SIG-M5 (cell line): ENCODE data around the gene GMPR2.

Experiments used
- DNase-seq: peaks from one replicate; lab custom pipeline; 2025; lab: John Stamatoyannopoulos, UW

Gene GMPR2

GRCh38 chr14:24268225-24268624 is 35.5 kb downstream of the GMPR2 start:
- DNase-seq, result no peak

DNA sequence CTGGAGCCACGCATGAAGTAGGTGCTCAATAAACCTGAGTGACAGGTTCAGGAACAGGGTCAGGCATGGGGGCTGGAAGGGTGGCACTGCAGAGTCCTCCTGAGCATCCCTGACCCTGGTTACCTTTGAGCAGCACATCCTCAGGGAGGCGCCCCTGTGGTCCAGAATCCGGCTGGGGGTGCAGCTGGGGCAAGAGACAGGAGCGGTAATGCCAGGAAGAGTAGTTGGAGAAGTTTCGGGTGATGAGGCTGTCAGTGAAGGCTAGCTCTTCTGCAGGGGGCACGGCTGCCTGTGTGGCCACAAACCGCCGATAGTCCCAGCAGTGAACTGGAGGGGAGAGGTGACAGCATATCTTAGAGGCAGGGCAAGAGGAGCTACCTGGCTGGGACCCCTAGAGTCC is 36.6 kb downstream of the GMPR2 start:
- DNase-seq, result no peak

DNA sequence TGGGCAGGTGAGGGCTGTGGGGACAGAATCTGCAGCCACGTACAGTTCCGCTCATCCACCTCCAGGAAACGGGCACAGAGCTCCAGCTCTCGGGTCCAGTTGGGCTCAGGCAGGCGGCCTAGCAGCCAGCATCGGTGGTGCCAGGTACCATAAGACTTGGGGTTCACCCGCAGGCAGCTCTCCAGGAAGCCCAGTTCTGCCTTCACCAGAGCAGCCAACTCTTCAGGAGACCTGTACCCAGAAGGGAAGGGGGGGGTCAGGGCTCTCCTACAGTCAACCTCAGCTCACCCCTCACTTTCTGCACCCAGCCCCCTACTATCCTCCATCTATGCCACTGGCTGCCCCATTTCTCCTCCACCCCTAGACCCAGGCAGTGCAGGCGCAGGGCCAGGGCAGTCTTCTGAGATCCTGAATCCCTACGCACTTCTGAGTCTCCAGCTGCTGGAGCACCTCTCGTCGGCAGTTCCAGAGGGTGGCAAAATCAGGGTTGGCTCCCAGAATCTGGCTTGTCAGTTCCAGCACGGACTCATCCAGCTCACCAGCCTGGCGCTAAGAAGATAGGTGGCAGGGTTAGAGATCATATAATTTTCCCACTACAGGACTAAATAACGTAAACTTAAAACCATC is 37.3 kb downstream of the GMPR2 start:
- no peak for DNase-seq

GRCh38 chr14:24270537-24271133 is 37.9 kb downstream of the GMPR2 start:
- DNase-seq, result no peak

DNA sequence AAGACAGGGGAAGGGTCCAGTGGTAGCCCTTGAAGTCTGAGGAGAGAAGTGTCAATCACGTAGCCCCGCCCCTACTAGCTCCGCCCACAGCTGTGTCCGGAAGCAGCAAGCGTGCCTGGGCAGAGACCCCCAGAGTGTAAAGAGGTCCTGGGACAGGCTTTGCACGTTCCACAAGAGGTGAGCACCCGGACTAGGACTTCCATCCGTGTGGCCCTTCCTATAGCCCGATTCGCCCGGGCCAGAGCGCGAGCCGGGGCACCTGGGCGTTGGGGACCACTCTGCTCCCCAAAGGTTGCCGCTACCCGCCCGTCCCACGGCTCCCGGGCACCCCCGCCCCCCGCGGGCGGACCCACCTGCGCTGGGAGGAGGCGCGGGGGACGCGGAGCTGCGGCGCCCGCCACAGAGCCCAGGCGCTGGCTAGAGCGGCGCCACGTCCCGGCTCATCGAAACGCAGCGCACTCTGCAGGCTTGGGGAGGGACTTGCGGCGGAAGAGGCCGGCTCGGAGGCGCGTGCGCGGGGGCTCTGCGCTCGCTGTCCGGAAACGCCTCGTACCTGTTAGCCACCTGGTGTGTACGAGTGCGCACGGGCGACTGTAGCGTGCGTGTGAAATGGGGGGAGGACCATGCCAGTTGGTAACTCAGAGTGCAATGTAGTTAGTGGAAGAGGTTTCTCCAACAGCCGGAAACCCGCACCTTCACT is 38.6 kb downstream of the GMPR2 start, which contains the start of gene RABGGTA:
RABGGTA (minus strand) TSS at position 464 of the 700 bp plus-strand sequence. CDS start 482 bp downstream, outside the sequence.
- DNase-seq, result no peak

- DNase-seq, result no peak
These were observed 39.1 kb downstream of the GMPR2 start for GRCh38 chr14:24271834-24272263.

DNA sequence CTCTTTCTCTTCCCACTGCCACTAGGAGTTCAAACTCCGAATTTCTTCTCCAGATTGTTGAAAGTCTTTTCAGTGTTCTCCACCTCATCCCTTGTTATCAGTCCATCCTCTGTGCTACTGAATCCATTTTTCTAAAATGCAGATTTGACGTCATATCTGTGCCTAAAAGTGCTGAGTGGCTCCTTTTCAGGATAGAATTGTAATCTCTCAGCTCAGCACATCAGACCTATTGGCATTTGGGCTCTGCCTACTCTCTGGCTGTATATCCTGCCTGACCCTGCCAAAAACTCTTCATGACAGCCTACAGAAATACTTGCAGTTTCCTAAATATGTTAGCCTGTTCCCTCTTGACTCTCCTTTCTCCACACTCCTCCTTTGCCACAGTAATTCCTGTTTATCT is 39.7 kb downstream of the GMPR2 start:
- DNase-seq, result no peak

DNA sequence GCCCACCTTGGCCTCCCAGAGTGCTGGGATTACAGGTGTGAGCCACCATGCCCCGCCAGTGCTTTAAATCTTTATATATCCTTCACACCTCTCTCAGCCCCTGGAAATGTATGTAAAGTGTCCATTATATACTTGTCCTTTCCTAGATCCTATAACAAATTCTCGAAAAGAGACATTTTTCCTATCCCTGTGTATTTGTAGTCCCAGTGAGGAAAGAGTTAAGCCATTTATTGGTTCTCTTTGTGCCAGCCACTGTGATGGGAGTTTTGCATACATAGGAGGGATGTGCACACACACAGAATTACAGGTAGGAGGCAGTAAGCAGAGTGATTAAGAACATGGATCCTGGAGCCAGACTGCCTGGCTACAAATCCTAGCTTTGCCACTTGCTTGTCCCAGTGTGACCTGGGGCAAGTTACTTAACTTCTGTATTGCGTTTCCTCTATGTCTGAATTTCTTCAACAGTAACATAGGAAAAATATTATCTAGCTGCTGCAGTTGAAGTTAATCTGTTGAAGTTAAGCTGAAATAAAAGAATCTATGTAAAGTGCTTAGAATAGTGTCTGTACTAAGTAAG is 40.8 kb downstream of the GMPR2 start:
- DNase-seq, result no peak

GRCh38 chr14:24274101-24274543 is 41.4 kb downstream of the GMPR2 start:
- DNase-seq, result peak; percentile 73

- DNase-seq, result no peak
These were observed 44.3 kb downstream of the GMPR2 start for GRCh38 chr14:24277071-24277470.

- peak; percentile 28 for DNase-seq
These were observed 45.0 kb downstream of the GMPR2 start for GRCh38 chr14:24277606-24278321.

DNA sequence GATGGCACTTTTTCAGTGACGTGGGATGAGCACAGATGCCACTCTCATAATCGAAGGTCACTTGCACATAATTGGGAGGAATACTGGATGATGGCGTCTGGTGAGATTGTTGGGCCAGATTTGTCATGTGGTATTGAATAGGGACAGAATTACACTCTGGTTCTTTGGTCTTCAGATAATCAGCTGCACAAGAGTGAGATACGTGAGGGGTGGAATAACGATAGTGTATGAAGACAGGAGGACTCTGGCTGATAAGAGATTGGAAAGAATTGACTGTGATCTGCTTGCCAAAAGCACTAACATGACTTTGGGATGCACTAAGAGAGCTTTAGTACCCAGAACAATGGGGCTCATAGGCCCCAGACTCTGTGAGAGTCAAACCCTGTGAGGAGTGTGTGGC is 45.7 kb downstream of the GMPR2 start:
- DNase-seq, result no peak

GRCh38 chr14:24279301-24280186 is 46.8 kb downstream of the GMPR2 start:
- DNase-seq, result no peak

DNA sequence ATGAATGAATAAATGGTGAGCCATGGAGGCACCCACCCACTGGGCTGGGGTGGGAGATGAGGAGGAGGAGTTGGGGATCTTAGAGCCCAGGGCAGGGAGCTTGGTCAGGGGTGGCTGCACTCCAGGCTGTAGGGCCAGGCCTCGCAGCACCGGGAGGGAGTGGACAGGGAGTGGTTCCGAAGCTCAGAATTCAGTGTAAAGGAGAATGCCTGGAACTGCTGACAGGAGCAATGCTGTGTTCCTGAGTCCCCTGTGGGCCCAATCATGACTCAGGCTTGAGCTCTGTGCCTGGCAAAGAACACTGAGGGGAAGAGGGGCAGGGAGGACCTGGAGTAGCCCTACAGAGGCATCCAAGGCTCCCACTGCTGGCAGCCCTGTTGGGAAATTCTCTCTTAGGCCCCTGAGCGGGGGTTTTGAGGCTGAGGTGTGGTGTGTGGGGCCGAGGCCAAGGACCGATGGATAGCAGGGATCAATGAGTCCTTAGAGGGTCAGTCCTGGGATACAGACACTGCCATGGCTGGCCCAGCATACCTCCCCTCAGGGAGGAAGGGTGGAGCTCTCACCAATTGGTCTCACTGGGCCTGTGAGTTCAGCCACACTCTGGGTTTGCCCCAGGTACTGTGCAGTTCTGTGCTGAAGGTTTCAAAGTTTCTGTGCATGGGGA is 48.2 kb downstream of the GMPR2 start:
- DNase-seq, result no peak

- DNase-seq, result no peak
These were observed 48.9 kb downstream of the GMPR2 start for GRCh38 chr14:24281636-24282035.

DNA sequence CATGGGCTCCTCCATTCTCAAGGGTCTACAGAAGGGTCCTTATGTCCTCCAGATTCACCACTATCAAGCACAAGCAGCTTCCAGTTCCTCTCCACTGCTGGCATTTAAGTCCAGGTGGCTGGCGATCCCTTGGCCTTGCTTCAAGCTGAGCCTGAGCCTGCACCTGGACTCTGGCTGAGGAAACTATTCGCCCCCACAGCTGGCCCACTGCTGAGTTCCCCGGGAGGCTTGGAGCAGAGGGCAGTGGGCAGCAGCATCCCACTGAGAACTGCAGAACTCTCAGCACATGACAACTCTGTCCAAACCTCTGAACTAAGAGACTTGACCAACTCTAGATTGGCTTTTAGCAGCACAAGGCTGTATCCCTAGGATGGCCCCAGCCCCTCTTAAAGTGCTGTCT is 50.0 kb downstream of the GMPR2 start:
- DNase-seq, result no peak

DNA sequence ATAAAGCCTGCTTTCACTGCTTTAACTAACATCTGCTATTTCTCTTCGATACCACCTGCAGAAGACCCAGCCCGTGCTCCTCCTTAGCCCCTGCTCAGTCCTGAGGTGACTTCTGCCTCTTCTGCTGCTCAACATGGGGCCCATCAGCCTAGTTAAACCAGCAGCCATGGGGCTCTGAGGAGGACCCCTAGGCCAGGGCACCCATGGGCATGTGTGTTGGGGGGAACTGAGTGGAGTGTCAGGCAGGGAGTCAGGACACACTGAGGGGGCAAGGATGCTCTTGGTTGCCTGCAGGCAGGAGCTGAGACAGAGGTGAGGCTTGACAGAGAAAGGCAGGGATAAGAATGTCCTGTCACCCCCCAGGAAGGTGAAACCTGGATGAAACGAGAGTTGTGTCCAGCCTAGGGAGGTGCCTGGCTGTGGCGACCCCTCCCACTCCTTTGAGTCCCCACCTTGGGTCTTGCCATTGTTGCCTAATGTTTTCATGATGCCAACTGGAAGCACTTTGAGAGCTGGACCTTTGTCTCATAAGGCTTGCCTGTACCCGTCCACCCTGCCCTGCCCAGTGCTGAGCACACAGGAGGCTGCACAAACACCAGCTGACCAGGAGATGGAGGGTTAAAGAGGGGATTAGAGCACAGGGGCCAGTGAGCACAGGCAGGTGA is 51.2 kb downstream of the GMPR2 start:
- DNase-seq, result no peak

DNA sequence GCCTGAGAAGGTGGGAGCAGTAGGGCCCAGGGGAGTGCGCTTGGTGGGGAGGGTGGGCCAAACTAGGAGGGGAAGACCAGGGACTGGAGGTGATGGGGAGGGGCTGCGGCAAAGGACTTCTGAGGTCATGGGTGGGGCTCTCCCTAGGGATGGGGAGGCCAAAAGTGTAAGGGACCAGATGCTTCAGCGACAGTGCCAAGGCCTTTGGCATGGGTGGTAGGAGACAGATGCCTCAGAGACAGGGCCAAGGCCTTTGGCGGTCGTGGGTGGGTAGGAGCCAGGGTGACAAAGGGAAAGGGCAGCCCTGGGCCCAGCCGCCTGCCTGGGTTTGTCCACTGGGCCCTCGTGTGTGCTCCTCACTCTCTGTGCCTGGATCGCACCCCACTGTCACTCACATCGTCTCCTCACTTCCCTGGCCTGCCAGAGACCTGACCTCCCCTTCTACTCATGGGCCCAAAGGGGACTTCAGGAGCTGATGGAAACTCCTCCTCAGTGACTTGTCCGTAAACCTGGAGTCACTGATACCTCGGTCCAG is 51.8 kb downstream of the GMPR2 start:
- no peak for DNase-seq

GRCh38 chr14:24285351-24285750 is 52.6 kb downstream of the GMPR2 start:
- DNase-seq, result no peak

- DNase-seq, result no peak
These were observed 54.3 kb downstream of the GMPR2 start for GRCh38 chr14:24286996-24287395.
